UCSD-AML1 (cell line): Measurements from ENCODE around the gene TEAD1.
A peak's percentile ranks its signal among the peaks of the same experiment; 100 is the strongest.

Source experiments
- DNase-seq: peaks from one replicate; lab custom pipeline; 2025; ENCODE audit not compliant: unreplicated experiment; lab: John Stamatoyannopoulos, UW

The TEAD1 gene

DNA sequence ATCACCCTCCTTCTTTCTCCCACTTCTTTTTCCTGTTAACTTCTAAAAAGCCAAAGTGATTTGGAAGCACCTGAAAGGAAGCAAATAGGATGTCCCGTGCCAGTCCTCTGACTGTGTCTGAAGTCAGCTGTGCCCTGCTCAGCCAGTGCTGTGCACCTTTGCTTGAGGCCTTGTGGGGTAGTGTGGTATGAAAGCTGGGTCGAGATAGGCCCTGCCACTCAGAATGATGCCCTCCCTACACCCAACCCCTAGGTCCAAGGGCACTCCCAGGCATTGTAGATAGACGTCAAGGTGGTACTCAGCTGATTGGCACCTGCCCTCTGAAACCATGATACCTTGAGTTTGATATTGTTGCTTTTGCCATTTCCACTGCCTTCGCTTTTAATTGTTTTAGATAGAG lies 251.3 kb downstream of the TEAD1 start:
- no peak for DNase-seq

DNA sequence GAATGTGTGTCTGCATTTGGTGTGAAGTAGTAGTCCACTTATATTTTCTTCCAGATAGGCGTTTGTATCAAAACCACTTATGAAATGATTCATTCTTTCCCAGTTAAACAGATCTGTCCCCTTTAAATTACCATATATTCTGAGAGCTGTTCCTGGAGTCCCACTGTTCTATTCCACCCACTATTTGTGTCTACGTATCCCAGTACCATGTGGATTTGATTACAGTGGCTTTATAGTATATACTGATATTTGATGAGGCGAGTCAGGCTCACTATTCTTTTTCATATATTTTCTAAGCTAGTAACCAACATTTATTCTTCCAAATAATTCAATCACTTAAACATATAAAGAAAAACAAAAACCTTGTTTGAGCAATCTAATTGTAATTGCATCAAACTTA lies 253.0 kb downstream of the TEAD1 start:
- no peak for DNase-seq

DNA sequence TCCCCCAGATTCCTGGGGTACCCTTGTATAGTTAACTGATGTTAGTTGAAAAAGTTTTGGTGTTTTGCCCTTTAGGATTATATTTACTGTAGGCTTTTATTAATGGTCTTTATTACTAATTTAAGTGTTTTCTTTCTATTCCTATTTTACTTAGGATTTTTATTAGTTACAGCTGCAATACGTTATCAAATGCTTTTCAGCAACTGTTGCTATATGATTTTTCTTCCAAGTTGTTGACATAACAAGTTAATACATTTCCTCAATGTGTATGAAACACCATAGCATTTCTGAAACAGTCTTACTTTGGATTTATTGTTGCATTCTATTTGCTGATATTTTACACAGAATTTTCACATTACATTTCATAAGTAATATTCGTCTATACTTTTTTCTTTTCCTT lies 253.7 kb downstream of the TEAD1 start:
- DNase-seq: no peak

DNA sequence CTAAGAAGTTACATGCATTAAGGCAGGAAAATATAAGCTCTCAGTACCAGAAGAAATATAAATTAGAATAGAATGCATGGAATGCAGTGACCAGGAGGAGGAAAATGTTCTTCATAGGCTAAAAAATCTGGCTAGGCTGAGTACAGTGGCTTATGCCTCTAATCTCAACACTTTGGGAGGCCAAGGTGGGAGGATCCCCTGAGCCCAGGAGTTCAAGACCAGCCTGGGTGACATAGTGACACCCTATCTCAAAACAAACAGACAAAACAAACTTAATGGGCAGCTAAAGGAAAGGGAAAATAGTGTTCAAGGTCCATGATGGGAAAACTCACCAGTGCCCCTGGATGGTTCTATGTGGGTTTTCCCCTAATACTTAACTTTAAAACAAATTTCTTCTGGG lies 256.6 kb downstream of the TEAD1 start:
- no peak for DNase-seq

DNA sequence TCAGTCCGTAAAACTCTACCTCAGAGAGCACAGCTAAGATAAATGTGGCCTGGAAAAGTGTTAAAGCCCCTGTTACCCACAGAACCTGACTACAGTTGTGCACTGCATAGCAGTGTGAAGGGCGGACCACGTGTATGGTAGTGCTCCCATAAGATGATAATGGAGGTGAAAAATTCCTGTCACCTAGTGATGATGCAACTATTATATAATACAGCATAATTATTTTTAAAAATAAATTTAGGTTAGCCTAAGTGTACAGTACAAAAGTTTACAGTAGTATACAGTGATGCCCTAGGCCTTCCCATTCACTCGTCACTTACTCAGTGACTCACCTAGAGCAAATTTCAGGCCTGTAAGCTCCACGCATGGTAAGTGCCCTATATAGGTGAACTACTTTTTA lies 258.3 kb downstream of the TEAD1 start:
- no peak for DNase-seq

DNA sequence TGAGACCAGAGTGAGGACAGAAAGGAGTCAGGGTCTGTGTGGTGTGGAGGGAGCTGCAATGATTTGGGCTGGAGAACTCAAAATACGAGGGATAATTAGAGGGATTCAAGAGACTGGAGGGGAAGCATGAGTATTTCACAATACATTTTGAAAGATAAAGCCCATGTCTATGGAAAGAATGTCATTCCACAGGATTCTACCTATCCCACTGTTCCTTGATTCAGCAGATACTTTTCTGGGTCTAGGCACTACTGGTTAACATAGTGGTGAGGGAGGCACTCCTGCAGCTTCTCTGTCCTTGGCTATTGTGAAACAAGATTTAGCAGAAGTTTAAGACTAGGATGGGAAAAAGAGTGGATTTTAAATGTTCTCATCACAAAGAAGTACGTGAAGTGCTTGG lies 262.0 kb downstream of the TEAD1 start:
- DNase-seq: no peak

DNA sequence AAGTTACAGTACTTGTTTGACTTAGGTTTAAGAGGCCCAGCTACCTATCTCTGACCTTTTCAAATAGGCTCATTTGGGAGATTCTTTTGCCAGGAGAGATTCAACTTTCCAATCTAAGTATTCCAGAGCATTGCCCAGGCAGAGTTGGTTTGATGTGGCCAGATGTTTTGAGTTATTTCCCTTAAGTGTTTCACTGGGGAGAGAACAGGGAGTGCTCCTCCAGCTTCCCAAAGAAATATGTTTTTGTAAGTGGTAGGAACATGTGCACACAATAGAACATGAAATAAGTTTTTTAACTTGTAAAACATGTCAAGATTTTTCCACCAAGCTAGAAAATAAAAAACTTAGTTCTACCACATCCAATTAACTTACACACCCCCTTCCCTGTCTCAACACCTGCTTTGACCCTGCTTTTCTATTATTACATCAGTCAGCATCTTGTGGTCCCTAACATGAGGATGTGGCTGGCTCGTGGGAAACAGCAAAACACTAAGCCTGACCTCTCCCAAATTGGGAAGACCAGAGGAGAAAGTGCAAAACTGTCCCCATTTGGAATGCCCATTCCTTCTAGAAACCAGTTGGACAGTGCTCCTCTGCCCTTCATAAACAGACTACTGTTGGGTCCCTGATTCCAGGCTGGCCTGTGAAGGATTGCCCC lies 264.5 kb downstream of the TEAD1 start:
- DNase-seq: no peak

DNA sequence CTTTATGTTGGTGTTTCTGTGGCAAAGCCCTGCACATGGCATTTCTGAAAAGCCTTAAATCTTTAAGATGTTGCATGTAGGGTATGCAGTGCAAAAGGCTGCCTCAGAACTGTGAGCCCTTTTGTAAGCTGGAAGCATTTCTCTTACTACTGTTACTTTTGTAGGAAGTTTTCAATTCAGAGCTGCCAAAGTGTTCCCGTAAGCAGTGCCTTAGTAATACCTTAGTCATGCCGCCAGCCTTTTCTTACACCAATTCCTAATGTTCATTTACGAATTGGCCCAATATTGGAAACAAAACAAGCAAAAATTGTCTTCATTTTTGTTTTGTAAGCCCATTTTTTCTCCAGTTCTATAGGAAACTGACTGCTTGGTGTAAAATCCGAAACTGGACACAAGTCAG lies 267.4 kb downstream of the TEAD1 start:
- DNase-seq: no peak

DNA sequence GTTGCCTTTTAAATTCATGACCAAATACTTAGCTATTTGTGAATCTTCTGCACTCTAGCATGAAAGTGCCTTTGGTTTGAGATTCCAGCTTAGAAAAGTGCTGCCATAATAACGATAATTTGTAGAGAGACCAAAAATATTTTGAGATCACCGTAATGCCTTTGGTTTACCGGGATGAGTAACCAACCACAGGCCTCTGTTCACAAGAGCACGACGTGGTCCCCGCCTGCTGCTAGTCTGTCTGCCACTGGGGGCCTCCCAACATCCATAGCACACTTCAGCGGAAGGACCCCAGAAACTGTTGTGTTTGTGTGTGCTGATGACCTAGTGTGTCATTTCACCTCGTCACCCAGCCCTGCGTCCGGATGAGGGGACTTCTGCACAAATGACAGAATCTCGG lies 267.9 kb downstream of the TEAD1 start:
- no peak for DNase-seq

DNA sequence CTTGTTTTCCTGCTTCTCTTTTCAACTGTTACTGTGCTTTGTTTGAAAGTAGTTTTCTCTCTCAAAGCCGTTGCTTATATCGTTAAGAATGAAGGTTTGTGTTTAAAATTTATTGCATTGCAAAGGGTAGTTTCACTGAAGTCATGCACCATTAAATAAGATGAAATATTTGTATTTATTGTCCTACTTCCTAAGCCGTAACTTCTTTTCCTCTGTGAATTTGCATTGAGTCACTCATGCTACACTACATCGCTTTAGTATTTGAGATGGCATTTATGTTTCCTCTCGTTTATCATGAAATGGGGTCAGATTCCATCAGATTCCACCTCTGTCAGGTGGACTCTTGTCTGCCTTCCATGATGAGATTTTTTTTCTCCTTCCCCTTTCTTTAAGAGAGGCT lies 269.1 kb downstream of the TEAD1 start:
- no peak for DNase-seq

DNA sequence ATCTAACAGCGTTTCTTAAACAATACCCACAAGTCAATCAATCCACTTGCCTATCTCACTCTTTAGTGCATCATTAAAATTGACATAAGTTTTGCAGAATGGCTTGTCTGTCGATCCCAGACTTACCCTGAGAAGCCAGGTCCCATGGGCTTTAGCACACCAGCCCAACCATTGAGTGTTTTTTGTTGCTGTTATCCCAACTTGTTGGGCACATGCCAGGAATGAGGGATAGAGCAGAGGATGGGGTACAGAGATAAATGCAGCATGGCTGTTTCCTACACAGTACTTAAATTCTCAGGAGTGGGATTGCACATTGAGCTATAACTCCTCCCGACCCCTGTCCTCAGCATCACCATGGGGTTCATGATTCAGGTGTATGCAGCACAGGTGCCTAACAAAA lies 270.7 kb downstream of the TEAD1 start:
- DNase-seq: no peak

DNA sequence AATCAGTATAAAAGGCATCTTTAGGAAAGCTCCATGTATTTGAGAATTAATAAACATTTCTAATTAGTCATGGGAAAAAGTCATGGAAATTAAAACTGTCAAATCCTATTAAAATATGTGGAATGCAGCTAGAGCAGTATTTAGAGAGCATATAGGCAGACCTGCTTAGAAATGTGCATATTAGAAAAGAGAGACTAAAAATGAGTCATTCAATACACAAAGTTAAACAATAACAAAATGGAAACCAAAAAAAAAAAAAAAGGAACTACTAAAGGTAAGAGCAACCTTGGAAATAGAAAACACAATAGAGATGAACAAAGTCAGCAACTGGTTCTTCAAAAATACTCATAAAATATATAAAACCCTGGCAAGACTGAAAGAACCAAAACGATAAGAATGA lies 275.2 kb downstream of the TEAD1 start:
- DNase-seq: no peak

DNA sequence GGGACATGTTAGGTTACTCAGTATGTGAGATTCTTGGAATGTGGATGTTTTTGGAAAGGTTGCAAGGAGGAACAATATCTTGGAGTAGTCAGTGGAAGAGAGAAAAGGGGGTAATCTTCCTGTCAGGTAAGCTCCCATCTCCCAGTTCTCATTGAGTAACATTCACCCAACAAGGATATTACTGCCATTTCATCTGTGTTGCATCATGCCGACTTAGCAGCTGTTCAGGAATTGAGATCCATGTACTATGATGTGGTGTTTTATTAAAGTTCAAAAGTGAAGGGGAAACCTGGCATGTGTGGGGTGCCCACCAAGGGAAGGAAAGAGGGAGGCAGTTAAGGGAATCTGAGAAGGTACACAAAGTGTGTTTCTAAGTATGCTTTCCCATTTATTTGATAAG lies 276.4 kb downstream of the TEAD1 start:
- DNase-seq: no peak

DNA sequence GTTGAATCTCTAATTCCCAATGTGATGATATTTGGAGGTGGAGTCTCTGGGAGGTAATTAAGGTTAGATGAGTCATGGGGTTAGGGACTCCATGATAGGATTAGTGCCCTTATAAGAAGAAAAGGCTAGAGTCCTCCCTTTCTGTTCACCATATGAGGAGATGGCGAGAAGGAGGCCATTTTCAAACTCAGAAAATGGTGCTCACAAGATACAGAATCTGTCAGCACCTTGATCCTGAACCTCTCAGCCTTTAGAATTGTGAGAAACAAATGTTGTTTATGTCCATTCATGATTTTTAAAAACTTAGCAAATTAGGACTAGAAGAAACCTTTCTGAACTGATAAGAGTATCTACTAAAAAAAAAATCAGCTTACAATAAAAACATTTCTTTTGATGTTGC lies 277.2 kb downstream of the TEAD1 start:
- no peak for DNase-seq

DNA sequence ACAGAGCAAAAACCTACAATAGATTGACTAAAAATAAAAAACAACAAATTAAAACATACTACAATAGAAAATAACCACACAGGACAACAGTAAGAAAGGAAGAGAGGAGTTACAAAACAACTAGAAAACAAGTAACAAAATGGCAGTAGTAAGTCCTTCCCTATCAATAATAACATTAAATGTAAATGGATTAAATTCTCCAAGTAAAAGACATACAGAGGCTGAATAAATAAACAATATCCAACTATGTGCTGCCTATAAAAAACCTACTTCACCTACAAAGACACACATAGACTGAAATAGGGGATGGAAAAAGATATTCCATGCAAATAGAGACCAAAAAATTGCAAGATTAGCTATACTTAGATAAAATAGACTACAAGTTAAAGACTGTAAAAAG lies 277.9 kb downstream of the TEAD1 start:
- no peak for DNase-seq

DNA sequence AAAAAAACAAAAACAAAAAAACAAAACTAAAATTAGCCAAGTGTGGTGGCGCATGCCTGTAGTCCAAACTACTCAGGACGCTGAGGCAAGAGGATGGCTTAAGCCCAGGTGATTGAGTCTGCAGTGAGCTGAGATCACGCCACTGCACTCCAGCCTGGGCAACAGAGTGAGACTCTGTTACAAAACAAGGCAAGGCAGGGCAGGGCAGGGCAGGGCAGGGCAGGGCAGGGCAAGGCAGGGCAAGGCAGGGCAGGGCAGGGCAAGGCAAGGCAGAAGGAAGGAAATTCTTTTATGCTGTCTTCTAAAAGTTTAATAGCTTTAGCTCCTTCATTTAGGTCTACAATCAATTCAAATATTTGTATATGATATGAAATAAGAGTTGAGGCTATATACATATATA lies 284.8 kb downstream of the TEAD1 start:
- DNase-seq: no peak

DNA sequence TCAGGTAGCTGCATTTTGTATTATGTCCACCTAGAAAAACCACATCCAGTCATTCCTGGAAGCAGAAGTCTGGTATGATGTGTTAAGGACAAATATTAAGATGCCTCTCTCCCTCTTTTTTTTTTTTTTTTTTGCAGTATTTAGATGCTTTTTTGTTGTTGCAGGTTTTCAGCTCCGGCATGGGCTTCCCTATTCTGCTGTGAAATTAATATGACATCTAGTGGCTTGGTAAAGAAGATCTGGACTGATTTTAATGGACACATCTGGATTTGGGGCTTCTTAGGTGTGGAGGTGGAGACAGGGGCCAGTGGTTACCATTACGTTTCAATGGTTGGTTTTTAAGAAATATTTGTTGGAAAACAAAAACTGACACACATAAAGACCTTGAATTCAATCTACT lies 287.4 kb downstream of the TEAD1 start:
- DNase-seq: no peak

DNA sequence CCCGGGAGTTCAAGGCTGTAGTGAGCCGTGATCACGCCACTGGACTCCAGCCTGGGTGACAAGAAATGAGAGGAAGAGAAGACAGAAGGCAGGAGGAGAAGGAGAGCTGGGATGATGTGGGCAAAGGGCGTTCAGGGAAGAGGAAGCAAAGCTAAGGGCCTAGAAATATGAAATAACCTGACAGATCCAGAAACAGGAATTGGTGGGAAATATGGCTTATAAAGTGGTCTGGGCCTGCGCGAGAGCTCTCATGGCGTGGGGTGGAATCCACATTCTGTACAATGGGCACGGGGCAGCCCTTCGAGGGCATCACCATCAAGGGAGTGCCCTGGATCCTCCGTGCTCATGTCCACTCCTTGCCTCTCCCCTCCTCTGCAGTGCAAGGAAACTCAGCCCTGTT lies 288.1 kb downstream of the TEAD1 start:
- no peak for DNase-seq

DNA sequence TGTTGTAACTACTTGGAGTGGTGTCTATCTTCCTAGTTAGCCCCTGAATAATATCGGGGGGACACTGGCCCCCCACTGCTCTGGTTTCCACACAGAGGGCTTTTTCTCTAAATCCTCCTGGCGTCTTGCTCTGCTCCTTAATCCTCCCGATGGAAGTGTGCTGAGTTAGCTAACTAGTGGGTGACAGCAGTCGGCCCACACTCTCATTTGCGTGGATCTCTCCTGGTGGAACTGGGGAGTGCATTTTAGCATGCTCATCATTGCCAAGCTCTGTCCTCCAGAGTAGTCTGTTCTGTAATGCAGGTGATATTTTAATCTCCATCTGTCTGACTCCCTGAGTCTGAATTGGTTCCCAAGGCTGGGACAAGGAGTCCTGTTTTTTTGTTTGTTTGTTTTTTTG lies 288.8 kb downstream of the TEAD1 start:
- DNase-seq: no peak

DNA sequence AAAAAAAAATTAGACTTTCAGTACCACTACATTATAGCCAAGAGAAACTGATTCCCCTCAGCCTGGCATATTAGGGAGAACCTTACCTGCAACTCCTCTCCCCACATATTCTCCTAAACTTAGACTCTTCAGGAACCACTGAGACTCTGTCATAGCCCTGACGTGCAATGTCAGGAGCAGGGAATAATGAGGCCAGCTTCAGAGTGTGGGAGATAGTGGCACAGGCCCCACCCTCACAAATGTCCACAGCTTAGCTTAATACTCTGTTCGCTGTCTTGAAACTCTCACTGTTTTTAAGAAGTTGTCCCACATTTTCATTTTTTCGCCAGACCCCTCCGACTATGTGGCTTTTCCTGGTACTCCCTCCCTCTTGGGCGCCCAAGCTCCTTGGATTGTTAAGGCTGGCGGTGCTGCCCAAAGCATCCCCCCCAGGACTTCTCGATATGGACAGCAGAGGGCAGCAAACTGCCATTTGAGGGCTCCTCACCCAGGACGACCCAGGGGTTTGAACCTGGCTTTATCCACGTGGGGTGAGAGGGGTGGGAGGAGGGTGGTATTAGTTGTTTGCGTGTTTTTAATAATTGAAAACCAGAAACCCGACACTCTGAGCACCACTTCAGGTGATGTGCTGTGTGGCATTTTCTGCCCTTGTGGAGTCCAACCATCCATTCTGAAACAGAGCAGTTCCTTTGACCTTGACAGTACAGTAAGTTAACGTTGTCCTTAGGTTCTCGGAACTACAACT lies 289.7 kb downstream of the TEAD1 start:
- DNase-seq: peak; percentile 60

DNA sequence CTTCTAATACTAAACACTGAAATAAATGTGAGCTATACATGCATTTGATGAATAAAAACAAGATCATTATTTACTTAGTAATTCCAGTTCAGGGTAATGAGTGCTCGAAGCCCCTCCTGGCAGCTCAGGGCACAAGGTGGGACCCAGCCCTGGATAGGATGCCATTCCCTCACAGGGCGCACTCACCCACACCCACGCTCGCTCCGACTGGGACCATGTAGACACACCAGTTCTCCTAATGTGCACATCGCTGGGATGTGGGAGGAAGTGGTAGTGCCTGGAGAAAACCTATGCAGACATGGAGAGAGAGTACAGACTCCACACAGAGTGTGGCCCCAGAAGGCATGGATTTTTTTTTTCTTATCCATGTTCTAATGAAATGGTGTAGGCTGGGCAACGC lies 290.4 kb downstream of the TEAD1 start:
- DNase-seq: no peak

DNA sequence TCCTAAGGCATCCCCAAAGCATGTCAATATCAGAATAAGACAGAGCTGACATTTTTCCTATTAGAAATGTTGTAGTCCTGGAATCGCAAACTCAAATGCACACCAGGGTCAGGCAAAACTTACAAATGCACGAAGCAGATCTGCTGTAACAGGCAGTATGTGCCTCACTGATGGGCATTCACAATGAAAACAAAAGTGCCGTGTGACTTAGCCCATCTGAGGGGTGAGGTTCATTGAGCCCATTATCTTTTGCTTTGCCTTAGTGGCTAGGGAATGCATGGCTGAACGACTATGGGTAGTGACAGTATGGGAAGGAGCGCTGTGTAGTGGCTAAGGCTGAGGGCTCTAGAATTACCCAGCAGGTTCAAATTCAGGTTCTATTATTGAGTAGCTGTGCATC lies 291.8 kb downstream of the TEAD1 start:
- no peak for DNase-seq

DNA sequence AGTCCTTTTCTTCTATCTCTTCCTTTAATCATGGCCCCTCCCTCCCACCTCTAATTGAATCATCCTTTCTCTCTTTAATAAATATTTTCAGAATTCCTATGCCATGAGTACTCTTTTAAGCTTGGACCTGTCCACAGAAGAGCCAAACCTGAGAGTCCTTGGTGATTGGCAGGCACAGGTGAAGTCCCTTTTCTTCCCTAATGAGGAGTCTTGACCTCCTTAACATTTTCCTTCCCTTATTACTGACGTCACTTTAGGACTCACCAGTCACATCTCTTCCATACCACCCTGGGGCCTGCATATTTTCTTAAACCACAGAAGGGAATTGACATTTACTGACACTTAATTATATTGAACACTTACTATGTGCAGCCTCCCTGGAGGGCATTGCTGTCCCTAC lies 293.9 kb downstream of the TEAD1 start:
- DNase-seq: no peak
